IPS-NIHi11 (cell line): Measurements from ENCODE around the gene NUSAP1.
A peak's percentile ranks its signal among the peaks of the same experiment; 100 is the strongest.
"Not testable (repeated sequence)": the region's sequence is repeated elsewhere in the genome, so short reads cannot be mapped to it uniquely, and the experiment has no call there.

ENCODE experiments used
- DNase-seq: peaks from one replicate; pipeline ENCODE4 v3.0.0; 2012; ENCODE audit warnings: mixed read lengths, low spot score

NUSAP1 gene

GRCh38 chr15:41416128-41416741 is 83.6 kb downstream of the NUSAP1 start:
- DNase-seq, result no peak

- DNase-seq, result peak; percentile 98
These were observed 84.2 kb downstream of the NUSAP1 start, which contains the start of gene RTF1 for GRCh38 chr15:41416742-41417417. Gene RTF1 (plus strand): TSS chr15:41417095. CDS start chr15:41417116, 21 bp downstream.

DNA sequence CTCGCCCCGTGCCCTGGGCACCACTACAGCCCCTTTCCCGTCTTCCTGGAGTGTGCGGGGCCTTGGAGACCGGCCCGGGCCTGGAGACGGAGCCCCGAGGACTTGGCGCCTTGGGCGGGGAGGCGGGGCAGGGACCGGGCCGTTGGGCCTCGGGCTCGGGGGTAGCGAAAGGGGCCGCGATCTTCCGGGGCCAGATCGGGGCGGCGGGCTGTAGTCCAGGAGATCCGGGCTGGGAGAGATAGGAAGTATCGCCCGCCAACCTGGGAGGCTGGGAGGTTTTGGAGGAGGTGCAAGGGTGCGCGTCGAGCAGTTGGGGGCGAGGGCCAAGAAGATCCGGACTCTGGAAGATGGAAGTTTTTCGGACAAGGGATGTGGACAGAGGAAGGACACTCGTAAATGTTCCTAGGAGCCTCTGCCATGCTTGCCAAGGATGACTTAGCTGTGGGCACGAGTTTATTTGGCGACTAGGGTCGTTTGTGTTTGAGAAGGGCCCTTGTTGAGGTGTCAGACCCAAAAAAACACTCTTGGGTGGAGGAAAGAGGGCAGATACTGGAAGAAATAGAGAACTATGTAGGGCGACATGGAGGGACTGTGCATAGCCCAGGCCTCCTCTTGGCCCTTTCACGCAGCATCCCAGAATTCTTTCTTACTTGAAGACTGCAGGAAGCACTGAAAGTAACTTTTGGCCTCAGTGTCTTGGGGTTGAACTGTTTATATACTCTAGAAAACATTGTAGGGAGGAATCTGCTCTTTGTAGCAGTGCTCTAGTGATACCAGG is 84.9 kb downstream of the NUSAP1 start:
- peak; percentile 52 for DNase-seq

- DNase-seq, result no peak
These were observed 91.4 kb downstream of the NUSAP1 start for GRCh38 chr15:41423979-41424659.

DNA sequence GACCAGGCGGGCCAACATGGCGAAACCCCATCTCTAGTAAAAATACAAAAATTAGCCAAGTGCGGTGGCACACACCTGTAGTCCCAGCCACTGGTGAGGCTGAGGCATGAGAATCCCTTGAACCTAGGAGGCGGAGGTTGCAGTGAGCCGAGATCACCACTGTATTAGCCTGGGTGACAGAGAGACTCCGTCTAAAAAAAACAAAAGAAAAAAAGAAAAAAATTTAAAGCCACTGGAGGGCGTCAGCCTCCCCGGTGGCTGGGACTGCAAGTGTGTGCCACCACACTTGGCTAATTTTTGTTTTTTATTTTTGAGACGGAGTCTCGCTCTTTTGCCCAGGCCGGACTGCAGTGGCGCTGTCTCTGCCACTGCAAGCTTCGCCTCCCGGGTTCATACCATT is 92.1 kb downstream of the NUSAP1 start:
- no peak for DNase-seq

DNA sequence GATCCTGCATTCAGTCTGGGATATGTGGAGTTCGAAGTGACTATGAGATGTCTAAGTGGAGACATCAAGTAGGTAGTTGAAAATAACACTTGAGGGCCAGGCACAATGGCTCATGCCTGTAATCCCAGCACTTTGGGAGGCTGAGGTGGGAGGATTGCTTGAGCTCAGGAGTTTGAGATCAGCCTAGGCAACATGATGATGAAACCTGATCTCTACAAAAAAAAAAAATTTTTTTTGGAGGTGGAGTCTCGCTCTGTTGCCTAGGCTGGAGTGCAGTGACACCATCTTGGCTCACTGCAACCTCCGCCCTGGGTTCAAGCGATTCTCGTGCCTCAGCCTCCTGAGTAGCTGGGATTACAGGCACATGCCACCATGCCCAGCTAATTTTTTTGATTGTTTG is 93.2 kb downstream of the NUSAP1 start:
- DNase-seq, result not testable (repeated sequence)

DNA sequence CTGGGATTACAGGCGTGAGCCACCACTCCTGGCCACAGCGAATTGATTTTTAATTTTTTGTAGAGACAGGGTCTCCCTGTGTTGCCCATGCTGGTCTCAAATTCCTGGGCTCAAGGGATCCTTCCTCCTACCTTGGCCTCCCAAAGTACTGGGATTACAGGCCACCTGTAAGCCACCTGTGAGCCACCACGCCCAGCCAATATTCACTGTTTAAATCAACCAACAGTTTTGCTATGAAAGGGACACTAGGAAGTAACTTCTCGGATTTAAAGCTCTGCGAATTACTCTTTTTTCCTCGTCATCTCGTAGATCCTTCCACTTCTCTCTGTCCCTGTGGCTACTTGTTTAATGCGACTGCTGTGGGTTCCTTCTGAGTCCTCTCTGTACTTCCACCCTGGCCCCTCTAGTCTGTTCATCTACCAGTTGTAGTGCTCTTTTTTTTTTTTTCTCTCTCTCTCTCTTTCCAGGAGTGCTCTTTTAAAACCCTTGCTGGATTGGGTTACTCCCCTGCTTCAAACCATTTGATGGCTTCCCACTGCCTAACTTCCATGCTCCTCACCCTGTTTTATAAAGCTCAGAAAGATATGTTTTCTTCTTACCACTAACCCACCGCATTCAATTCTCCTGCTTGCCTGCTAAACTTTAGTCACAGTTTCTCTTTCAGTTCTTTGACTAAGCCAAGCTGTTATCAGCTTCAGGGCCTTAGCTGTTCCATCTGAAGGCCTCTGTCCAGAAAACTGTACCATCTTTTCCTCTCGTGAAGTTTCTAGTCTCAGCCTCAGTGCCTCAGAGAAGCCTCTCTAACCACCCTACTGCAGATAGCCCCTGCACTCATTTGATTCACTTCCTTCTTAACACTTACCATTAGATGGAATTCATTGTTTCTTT is 96.6 kb downstream of the NUSAP1 start:
- DNase-seq, result no peak
